Measurements from ENCODE around the gene HOOK1.

GRCh38 chr1:59827055-59827643 lies 12.4 kb downstream of the HOOK1 start:
- TF ChIP-seq CTCF (IDR thresholded peaks at IDR 0.05; ENCODE audit: low read depth, low read length, poor library complexity, severe bottlenecking) (no peak), EZH2phosphoT487 (IDR thresholded peaks at IDR 0.05; ENCODE audit: borderline replicate concordance, low read length) (no peak)
